HepG2 (cell line): ENCODE measurements around the gene FAM43B. TPM values are rescaled to one million over a fixed set of nuclear protein-coding genes. Genes with fewer than 3 reads are reported as not detected.
A peak's percentile ranks its signal among the peaks of the same experiment; 100 is the strongest.

ENCODE experiments used
- AFF4 ChIP-seq: sonication (generic); formaldehyde crosslinking; IDR thresholded peaks from 2 replicates; pipeline ENCODE4 v1.4.0; 2020; ENCODE audit warnings: missing genetic modification reagents
- ATF4 ChIP-seq, 2 experiments: fragments of 450-650 bp in 1 of 2; sonication (generic) in 1 of 2; formaldehyde crosslinking; IDR thresholded peaks; 2 replicates each; pipeline versions ENCODE4 v1.5.0 to v1.8.0; 2020 to 2022; ENCODE audit warnings: mild to moderate bottlenecking in 1 of 2, missing genetic modification reagents in 1 of 2
- EP300 ChIP-seq, 3 experiments: sonication (generic) in 1 of 3; formaldehyde crosslinking in 1 of 3; IDR thresholded peaks; 2 replicates each; pipeline versions ENCODE4 v1.5.1 to v1.6.1; 2011 to 2020; ENCODE audit warnings: low read depth in 2 of 3, low read length in 2 of 3, borderline replicate concordance in 1 of 3, improper control_type of control experiment in 1 of 3, mild to moderate bottlenecking in 1 of 3, missing genetic modification reagents in 1 of 3, moderate library complexity in 1 of 3
- HDAC6 ChIP-seq: fragments of 200-600 bp; sonication (generic); IDR thresholded peaks from 2 replicates; pipeline ENCODE4 v1.7.0; 2017; ENCODE audit warnings: mild to moderate bottlenecking, antibody characterized with exemption, low read length, low read depth
- HNRNPL ChIP-seq: fragments of 200-400 bp; formaldehyde crosslinking; IDR thresholded peaks from 2 replicates; pipeline ENCODE4 v1.6.1; 2017; ENCODE audit warnings: mild to moderate bottlenecking, low read depth, low read length
- SKI ChIP-seq: fragments of 450-650 bp; IDR thresholded peaks from one replicate; pipeline ENCODE4 v1.6.1; 2018; ENCODE audit warnings: mild to moderate bottlenecking; ENCODE audit not compliant: partially characterized antibody
- SP4 ChIP-seq: sonication (generic); formaldehyde crosslinking; IDR thresholded peaks from 2 replicates; pipeline ENCODE4 v1.8.1; 2023; ENCODE audit warnings: mild to moderate bottlenecking, missing genetic modification reagents
- TCF7L2 ChIP-seq: IDR thresholded peaks from 2 replicates; pipeline ENCODE4 v1.6.1; 2011; ENCODE audit warnings: mild to moderate bottlenecking, low read depth, low read length, moderate library complexity
- TFDP1 ChIP-seq: IDR thresholded peaks from 2 replicates; pipeline ENCODE4 v1.6.1; 2016; ENCODE audit warnings: missing compliant biosample characterization, missing genetic modification reagents, borderline replicate concordance
- ZC3H13 ChIP-seq: sonication (generic); formaldehyde crosslinking; IDR thresholded peaks from 2 replicates; pipeline ENCODE4 v1.8.1; 2023; ENCODE audit warnings: mild to moderate bottlenecking, missing genetic modification reagents, moderate library complexity
- ZNF33B ChIP-seq: sonication (generic); formaldehyde crosslinking; IDR thresholded peaks from 2 replicates; pipeline ENCODE4 v1.5.1; 2020; ENCODE audit warnings: mild to moderate bottlenecking, missing genetic modification reagents
- ZNF530 ChIP-seq: sonication (generic); formaldehyde crosslinking; IDR thresholded peaks from 2 replicates; pipeline ENCODE4 v1.5.0; 2020; ENCODE audit warnings: low read depth, mild to moderate bottlenecking, missing genetic modification reagents
- ZNF83 ChIP-seq: sonication (generic); formaldehyde crosslinking; IDR thresholded peaks from 2 replicates; pipeline ENCODE4 v1.4.0; 2020; ENCODE audit warnings: missing genetic modification reagents, mild to moderate bottlenecking, borderline replicate concordance
- polyA plus RNA-seq, 8 experiments: library from polyadenylated mRNA; depleted of rRNA in 3 of 8; stranded (reverse) in 7 of 8; unstranded in 1 of 8; fragments of >200 nt; fragmentation: Illumina TruSeq in 4 of 8; extraction: Trizol in 4 of 8; gene quantifications; 2 replicates each; pipeline versions ENCODE4 v1.2.1 to v1.2.3, GENCODE V29; 2011 to 2016; ENCODE audit warnings: low read depth in 4 of 8, missing spikeins in 1 of 8, mixed read lengths in 1 of 8; ENCODE audit not compliant: insufficient read depth in 1 of 8
- total RNA-seq, 5 experiments: library from RNA; depleted of rRNA; stranded (reverse); fragments of >200 nt; fragmentation: Illumina TruSeq; extraction: Trizol; gene quantifications; 2 replicates each; pipeline ENCODE4 v1.2.3, GENCODE V29; 2016; ENCODE audit warnings: low read depth in 1 of 5
- TF ChIP-seq, protein P1 (sequence below): sonication (generic); formaldehyde crosslinking; IDR thresholded peaks from 2 replicates; pipeline ENCODE4 v1.5.0; 2020; ENCODE audit warnings: mild to moderate bottlenecking, missing genetic modification reagents, borderline replicate concordance
- TF ChIP-seq, protein P2 (sequence below): sonication (generic); formaldehyde crosslinking; IDR thresholded peaks from 2 replicates; pipeline ENCODE4 v1.8.0; 2022; ENCODE audit warnings: low read depth, missing genetic modification reagents

FAM43B gene
- total and polyA plus RNA-seq, 2 of the 13 experiments (the other 11 are each of a cell fraction or from before 2014, with no cell fraction given) = 0.63 to 3.7 TPM

GRCh38 chr1:20507564-20508410 is 44.6 kb upstream of the FAM43B start, which contains the start of gene MUL1 (continued):
- TF ChIP-seq, protein P1, sequence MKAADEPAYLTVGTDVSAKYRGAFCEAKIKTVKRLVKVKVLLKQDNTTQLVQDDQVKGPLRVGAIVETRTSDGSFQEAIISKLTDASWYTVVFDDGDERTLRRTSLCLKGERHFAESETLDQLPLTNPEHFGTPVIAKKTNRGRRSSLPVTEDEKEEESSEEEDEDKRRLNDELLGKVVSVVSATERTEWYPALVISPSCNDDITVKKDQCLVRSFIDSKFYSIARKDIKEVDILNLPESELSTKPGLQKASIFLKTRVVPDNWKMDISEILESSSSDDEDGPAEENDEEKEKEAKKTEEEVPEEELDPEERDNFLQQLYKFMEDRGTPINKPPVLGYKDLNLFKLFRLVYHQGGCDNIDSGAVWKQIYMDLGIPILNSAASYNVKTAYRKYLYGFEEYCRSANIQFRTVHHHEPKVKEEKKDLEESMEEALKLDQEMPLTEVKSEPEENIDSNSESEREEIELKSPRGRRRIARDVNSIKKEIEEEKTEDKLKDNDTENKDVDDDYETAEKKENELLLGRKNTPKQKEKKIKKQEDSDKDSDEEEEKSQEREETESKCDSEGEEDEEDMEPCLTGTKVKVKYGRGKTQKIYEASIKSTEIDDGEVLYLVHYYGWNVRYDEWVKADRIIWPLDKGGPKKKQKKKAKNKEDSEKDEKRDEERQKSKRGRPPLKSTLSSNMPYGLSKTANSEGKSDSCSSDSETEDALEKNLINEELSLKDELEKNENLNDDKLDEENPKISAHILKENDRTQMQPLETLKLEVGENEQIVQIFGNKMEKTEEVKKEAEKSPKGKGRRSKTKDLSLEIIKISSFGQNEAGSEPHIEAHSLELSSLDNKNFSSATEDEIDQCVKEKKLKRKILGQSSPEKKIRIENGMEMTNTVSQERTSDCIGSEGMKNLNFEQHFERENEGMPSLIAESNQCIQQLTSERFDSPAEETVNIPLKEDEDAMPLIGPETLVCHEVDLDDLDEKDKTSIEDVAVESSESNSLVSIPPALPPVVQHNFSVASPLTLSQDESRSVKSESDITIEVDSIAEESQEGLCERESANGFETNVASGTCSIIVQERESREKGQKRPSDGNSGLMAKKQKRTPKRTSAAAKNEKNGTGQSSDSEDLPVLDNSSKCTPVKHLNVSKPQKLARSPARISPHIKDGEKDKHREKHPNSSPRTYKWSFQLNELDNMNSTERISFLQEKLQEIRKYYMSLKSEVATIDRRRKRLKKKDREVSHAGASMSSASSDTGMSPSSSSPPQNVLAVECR = peak; percentile 98
- no peak for TF ChIP-seq TCF7L2
- no peak for TF ChIP-seq HDAC6
- TF ChIP-seq EP300 (IDR thresholded peaks at IDR 0.05; ENCODE audit: low read depth in 2 of 2, low read length in 2 of 2) = no peak
- no peak for TF ChIP-seq EP300 (CRISPR knock-in tag; IDR thresholded peaks at IDR 0.05; ENCODE audit: borderline replicate concordance)
- TF ChIP-seq TFDP1 = no peak
- no peak for TF ChIP-seq ZC3H13 (CRISPR knock-in tag)
- peak; percentile 49; the same call in 1 of the 2 replicates for TF ChIP-seq SP4 (CRISPR knock-in tag)
- peak; percentile 41 for TF ChIP-seq SKI
- TF ChIP-seq ATF4 (CRISPR knock-in tag; IDR thresholded peaks at IDR 0.05) = peak in 1 of 2 experiments; percentile 4; a peak in 1 of 4 replicates
- no peak for TF ChIP-seq ZNF530 (CRISPR knock-in tag)
- TF ChIP-seq ZNF33B (CRISPR knock-in tag) = no peak
- no peak for TF ChIP-seq ZNF83 (CRISPR knock-in tag)
- TF ChIP-seq HNRNPL = peak; percentile 67; the same call in 1 of the 2 replicates
- TF ChIP-seq, protein P2, sequence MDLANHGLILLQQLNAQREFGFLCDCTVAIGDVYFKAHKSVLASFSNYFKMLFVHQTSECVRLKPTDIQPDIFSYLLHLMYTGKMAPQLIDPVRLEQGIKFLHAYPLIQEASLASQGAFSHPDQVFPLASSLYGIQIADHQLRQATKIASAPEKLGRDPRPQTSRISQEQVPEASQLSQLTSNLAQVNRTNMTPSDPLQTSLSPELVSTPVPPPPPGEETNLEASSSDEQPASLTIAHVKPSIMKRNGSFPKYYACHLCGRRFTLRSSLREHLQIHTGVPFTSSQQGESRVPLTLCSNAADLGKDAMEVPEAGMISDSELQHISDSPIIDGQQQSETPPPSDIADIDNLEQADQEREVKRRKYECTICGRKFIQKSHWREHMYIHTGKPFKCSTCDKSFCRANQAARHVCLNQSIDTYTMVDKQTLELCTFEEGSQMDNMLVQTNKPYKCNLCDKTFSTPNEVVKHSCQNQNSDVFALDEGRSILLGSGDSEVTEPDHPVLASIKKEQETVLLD = peak; percentile 32; the same call in 1 of the 2 replicates
- TF ChIP-seq AFF4 (CRISPR knock-in tag) = no peak
